H9 (cell line): ENCODE measurements around the gene TRPM2. TPM values are rescaled to one million over a fixed set of nuclear protein-coding genes. Genes with fewer than 3 reads are reported as not detected.

Source experiments
- DNase-seq: peaks from one replicate; pipeline ENCODE4 v3.0.0-alpha.2; 2017
- H2AFZ ChIP-seq: one replicate; pipeline ENCODE4 v1.6.1; 2013; ENCODE audit warnings: mild to moderate bottlenecking, low read length, control low read depth, moderate library complexity
- H2AK5ac ChIP-seq: 2 replicates; pipeline ENCODE4 v1.6.1; 2013; ENCODE audit warnings: low read length, control low read depth, mixed read lengths; ENCODE audit not compliant: insufficient read length
- H2BK120ac ChIP-seq: one replicate; pipeline ENCODE4 v1.6.1; 2013; ENCODE audit warnings: low read depth, mild to moderate bottlenecking, low read length, control low read depth, inconsistent platforms; ENCODE audit not compliant: poor library complexity, severe bottlenecking
- H2BK12ac ChIP-seq: 2 replicates; pipeline ENCODE4 v1.6.1; 2013; ENCODE audit warnings: low read length, control low read depth, mixed read lengths, low read depth; ENCODE audit not compliant: insufficient read length
- H2BK15ac ChIP-seq: 2 replicates; pipeline ENCODE4 v1.6.1; 2013; ENCODE audit warnings: low read depth, low read length, control low read depth
- H2BK20ac ChIP-seq: one replicate; pipeline ENCODE4 v1.6.1; 2013; ENCODE audit warnings: low read depth, mild to moderate bottlenecking, low read length, control low read depth, inconsistent platforms; ENCODE audit not compliant: poor library complexity, severe bottlenecking
- H2BK5ac ChIP-seq: 2 replicates; pipeline ENCODE4 v1.6.1; 2013; ENCODE audit warnings: low read length, control low read depth, mixed read lengths; ENCODE audit not compliant: insufficient read length
- H3K14ac ChIP-seq: 2 replicates; pipeline ENCODE4 v1.6.1; 2013; ENCODE audit warnings: low read length, control low read depth; ENCODE audit not compliant: insufficient read depth
- H3K18ac ChIP-seq: 2 replicates; pipeline ENCODE4 v1.6.1; 2013; ENCODE audit warnings: low read depth, mild to moderate bottlenecking, mixed read lengths, low read length, control low read depth; ENCODE audit not compliant: insufficient read length
- H3K23ac ChIP-seq: 2 replicates; pipeline ENCODE4 v1.6.1; 2013; ENCODE audit warnings: low read length, control low read depth, mixed read lengths, low read depth; ENCODE audit not compliant: insufficient read length
- H3K23me2 ChIP-seq: 2 replicates; pipeline ENCODE4 v1.6.1; 2013; ENCODE audit warnings: low read depth, mild to moderate bottlenecking, mixed read lengths, low read length, control low read depth; ENCODE audit not compliant: insufficient read length, poor library complexity, severe bottlenecking
- H3K27ac ChIP-seq: 2 replicates; pipeline ENCODE4 v1.5.1; 2013; ENCODE audit warnings: low read length, control low read depth, mixed read lengths, low read depth; ENCODE audit not compliant: insufficient read length
- H3K27me3 ChIP-seq: 2 replicates; pipeline ENCODE4 v1.6.1; 2013; ENCODE audit warnings: low read length, control low read depth, inconsistent platforms; ENCODE audit not compliant: insufficient read depth
- H3K4ac ChIP-seq: 2 replicates; pipeline ENCODE4 v1.6.1; 2013; ENCODE audit warnings: low read depth, mild to moderate bottlenecking, control low read depth, inconsistent platforms, low read length, moderate library complexity
- H3K4me1 ChIP-seq: 2 replicates; pipeline ENCODE4 v1.6.1; 2013; ENCODE audit warnings: low read length, control low read depth, inconsistent platforms; ENCODE audit not compliant: insufficient read depth
- H3K4me2 ChIP-seq: 2 replicates; pipeline ENCODE4 v1.6.1; 2013; ENCODE audit warnings: low read length, control low read depth, mixed read lengths; ENCODE audit not compliant: insufficient read length, insufficient read depth
- H3K56ac ChIP-seq: 2 replicates; pipeline ENCODE4 v1.6.1; 2013; ENCODE audit warnings: low read depth, mild to moderate bottlenecking, mixed read lengths, low read length, control low read depth; ENCODE audit not compliant: insufficient read length
- H3K79me1 ChIP-seq: 2 replicates; pipeline ENCODE4 v1.6.1; 2013; ENCODE audit warnings: low read depth, mild to moderate bottlenecking, moderate library complexity, low read length, control low read depth, inconsistent platforms; ENCODE audit not compliant: insufficient read depth, poor library complexity, severe bottlenecking
- H3K79me2 ChIP-seq: 2 replicates; pipeline ENCODE4 v1.6.1; 2013; ENCODE audit warnings: low read length, control low read depth, inconsistent platforms; ENCODE audit not compliant: insufficient read depth
- H3K9ac ChIP-seq: 2 replicates; pipeline ENCODE4 v1.6.1; 2013; ENCODE audit warnings: low read length, control low read depth, mixed read lengths; ENCODE audit not compliant: insufficient read length; ENCODE audit errors: extremely low read depth
- H3K9me3 ChIP-seq: one replicate; pipeline ENCODE4 v1.6.1; 2013; ENCODE audit warnings: low read depth, low read length, inconsistent platforms; ENCODE audit not compliant: control insufficient read depth
- H3T11ph ChIP-seq: one replicate; pipeline ENCODE4 v1.6.1; 2013; ENCODE audit warnings: mild to moderate bottlenecking, low read length, control low read depth, inconsistent platforms
- H4K20me1 ChIP-seq: one replicate; pipeline ENCODE4 v1.6.1; 2013; ENCODE audit not compliant: control insufficient read depth, insufficient read length, insufficient read depth
- H4K5ac ChIP-seq: 2 replicates; pipeline ENCODE4 v1.6.1; 2013; ENCODE audit warnings: low read depth, mild to moderate bottlenecking, mixed read lengths, low read length, control low read depth; ENCODE audit not compliant: insufficient read length
- H4K8ac ChIP-seq: replicated peaks from 2 replicates; pipeline ENCODE4 v1.6.1; 2013; ENCODE audit warnings: low read length, control low read depth, mixed read lengths, low read depth; ENCODE audit not compliant: insufficient read length
- H4K91ac ChIP-seq: 2 replicates; pipeline ENCODE4 v1.6.1; 2013; ENCODE audit warnings: low read depth, mild to moderate bottlenecking, moderate library complexity, mixed read lengths, low read length, control low read depth; ENCODE audit not compliant: insufficient read length
- H3K27ac Mint-ChIP-seq, 3 experiments: 2 replicates in 2 of 3; 3 replicates in 1 of 3; pipeline ENCODE4 v1.8.0; 2020 to 2021; ENCODE audit warnings: mixed read lengths in 3 of 3, mild to moderate bottlenecking in 1 of 3, moderate library complexity in 1 of 3
- H3K27me3 Mint-ChIP-seq: 2 replicates; pipeline ENCODE4 v1.8.0; 2021; ENCODE audit warnings: low read depth, mild to moderate bottlenecking, moderate library complexity, mixed read lengths
- H3K36me3 Mint-ChIP-seq, 3 experiments: 2 replicates in 2 of 3; 3 replicates in 1 of 3; pipeline ENCODE4 v1.8.0; 2020 to 2021; ENCODE audit warnings: low read depth in 3 of 3, mixed read lengths in 3 of 3; ENCODE audit not compliant: insufficient read depth in 1 of 3
- H3K4me1 Mint-ChIP-seq, 2 experiments: 2 replicates each; pipeline ENCODE4 v1.8.0; 2020; ENCODE audit warnings: mixed read lengths in 2 of 2
- H3K4me3 Mint-ChIP-seq, 2 experiments: 2 replicates in 1 of 2; 3 replicates in 1 of 2; pipeline ENCODE4 v1.8.0; 2020 to 2021; ENCODE audit warnings: mild to moderate bottlenecking in 2 of 2, mixed read lengths in 2 of 2, moderate library complexity in 1 of 2
- H3K9me3 Mint-ChIP-seq, 2 experiments: 2 replicates in 1 of 2; 3 replicates in 1 of 2; pipeline ENCODE4 v1.8.0; 2020; ENCODE audit warnings: mild to moderate bottlenecking in 2 of 2, mixed read lengths in 2 of 2, moderate library complexity in 1 of 2
- CTCF ChIP-seq: fragments of 200-600 bp; sonication (generic); conservative IDR thresholded peaks from 3 replicates; pipeline ENCODE4 v1.8.0; 2021; ENCODE audit warnings: antibody characterized with exemption, mild to moderate bottlenecking
- WGBS: extraction: QIAGEN DNeasy Blood & Tissue Kit; methylation state at CpG from one replicate; pipeline ENCODE4 v1.1.7; 2013; ENCODE audit warnings: missing lambda C conversion rate, low lambda C conversion rate, mixed read lengths; ENCODE audit not compliant: insufficient read length; ENCODE audit errors: extremely low coverage; 5-methylcytosine and 5-hydroxymethylcytosine counted together
- total RNA-seq: library from RNA; stranded (reverse); gene quantifications from 2 replicates; pipeline ENCODE4 v1.2.1, GENCODE V29; 2021

TRPM2 gene
- total RNA-seq, 1 experiment from 2014 or later: 0.68 TPM

- no peak overlapping the region for H3K56ac ChIP-seq
- H3K27me3 ChIP-seq: no peaks in the 10 kb centered on the region
- no peak overlapping the region for H3K18ac ChIP-seq
- peaks cover 3% of the 10 kb centered on the region for H3K9me3 ChIP-seq
- peaks cover 3 to 6% of the 10 kb centered on the region in 2 experiments; a peak in 1 of 4 replicates for H3K4me1 Mint-ChIP-seq
- no peaks in the 10 kb centered on the region for H3K79me2 ChIP-seq
- no peak overlapping the region for H4K91ac ChIP-seq
- H4K20me1 ChIP-seq: no peaks in the 10 kb centered on the region
- no peaks in the 10 kb centered on the region for H3K79me1 ChIP-seq
- peak; percentile 22 for DNase-seq
- H2BK5ac ChIP-seq: no peak overlapping the region
- TF ChIP-seq CTCF: no peak
- H3K4me1 ChIP-seq: no peaks in the 10 kb centered on the region
- H2AK5ac ChIP-seq: no peak overlapping the region
- no peak overlapping the region for H3K23ac ChIP-seq
- no peak overlapping the region for H2AFZ ChIP-seq
- H3K23me2 ChIP-seq: no peaks in the 10 kb centered on the region
- no peak overlapping the region for H3K4ac ChIP-seq
- no peak overlapping the region for H3K14ac ChIP-seq
- no peak overlapping the region for H4K8ac ChIP-seq
- no peaks in the 10 kb centered on the region; the same call in 1 of the 2 replicates for H3K27me3 Mint-ChIP-seq
- H3K9me3 Mint-ChIP-seq: peaks cover 11 to 37% of the 10 kb centered on the region in 2 experiments; a peak in 4 of 5 replicates
- H3K4me2 ChIP-seq: no peak overlapping the region
- no peak overlapping the region for H4K5ac ChIP-seq
- no peak overlapping the region for H2BK15ac ChIP-seq
- no CpG with 5 or more reads among the region's 30 CpGs for WGBS
- H3K4me3 Mint-ChIP-seq: no peak overlapping the region
- H3K36me3 Mint-ChIP-seq: peaks cover 0 to 3% (median 1%) of the 10 kb centered on the region in 3 experiments; a peak in 4 of 7 replicates
- no peak overlapping the region for H2BK20ac ChIP-seq
- no peak overlapping the region for H3K9ac ChIP-seq
- H3T11ph ChIP-seq: no peak overlapping the region
- H2BK120ac ChIP-seq: no peak overlapping the region
- H2BK12ac ChIP-seq: no peak overlapping the region
- no peak overlapping the region for H3K27ac ChIP-seq
- no peak overlapping the region; a peak in 1 of 7 replicates for H3K27ac Mint-ChIP-seq
These were observed 61.1 kb downstream of the TRPM2 start for GRCh38 chr21:44414291-44415072.
